ENCODE data around the gene ABL2.

The ABL2 gene

GRCh38 chr1:179091691-179092165, 137.7 kb downstream of the ABL2 start:
- H3K4me3 ChIP-seq (ENCODE audit: low read depth, low read length): no peak overlapping the region
- TF ChIP-seq MYC (IDR thresholded peaks at IDR 0.05; ENCODE audit: low read depth, low read length): no peak
- no peak for TF ChIP-seq POLR2A (IDR thresholded peaks at IDR 0.05; ENCODE audit: extremely low read depth, insufficient read length)
- TF ChIP-seq MAX (IDR thresholded peaks at IDR 0.05; ENCODE audit: low read depth, low read length): no peak
- TF ChIP-seq, protein P1, sequence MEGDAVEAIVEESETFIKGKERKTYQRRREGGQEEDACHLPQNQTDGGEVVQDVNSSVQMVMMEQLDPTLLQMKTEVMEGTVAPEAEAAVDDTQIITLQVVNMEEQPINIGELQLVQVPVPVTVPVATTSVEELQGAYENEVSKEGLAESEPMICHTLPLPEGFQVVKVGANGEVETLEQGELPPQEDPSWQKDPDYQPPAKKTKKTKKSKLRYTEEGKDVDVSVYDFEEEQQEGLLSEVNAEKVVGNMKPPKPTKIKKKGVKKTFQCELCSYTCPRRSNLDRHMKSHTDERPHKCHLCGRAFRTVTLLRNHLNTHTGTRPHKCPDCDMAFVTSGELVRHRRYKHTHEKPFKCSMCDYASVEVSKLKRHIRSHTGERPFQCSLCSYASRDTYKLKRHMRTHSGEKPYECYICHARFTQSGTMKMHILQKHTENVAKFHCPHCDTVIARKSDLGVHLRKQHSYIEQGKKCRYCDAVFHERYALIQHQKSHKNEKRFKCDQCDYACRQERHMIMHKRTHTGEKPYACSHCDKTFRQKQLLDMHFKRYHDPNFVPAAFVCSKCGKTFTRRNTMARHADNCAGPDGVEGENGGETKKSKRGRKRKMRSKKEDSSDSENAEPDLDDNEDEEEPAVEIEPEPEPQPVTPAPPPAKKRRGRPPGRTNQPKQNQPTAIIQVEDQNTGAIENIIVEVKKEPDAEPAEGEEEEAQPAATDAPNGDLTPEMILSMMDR (IDR thresholded peaks at IDR 0.05; ENCODE audit: low read depth, low read length): no peak
- DNase-seq (ENCODE audit: low read depth): peak; percentile 70

DNA sequence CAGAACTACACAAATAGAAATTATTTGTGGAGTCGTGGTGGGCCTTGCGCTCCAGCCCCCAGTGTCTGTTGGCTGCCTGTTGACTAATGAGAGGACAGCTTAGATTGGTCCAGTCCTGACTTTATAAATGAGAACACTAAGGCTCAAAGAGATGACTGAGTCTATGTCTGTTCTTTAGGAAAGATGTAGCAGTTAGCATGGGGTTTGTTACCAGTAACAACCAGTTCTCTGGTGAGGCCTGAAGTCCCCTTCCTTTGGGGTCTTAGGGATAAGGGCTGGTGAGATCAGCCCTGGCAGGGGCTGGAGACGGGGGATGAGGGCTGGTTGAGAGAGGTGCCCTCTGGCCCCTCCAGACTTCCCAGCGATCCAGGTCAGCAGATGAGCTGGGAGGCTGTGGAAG, 138.6 kb downstream of the ABL2 start:
- DNase-seq (ENCODE audit: low read depth): no peak
- H3K4me3 ChIP-seq (ENCODE audit: low read depth, low read length): no peak overlapping the region
- no peak for TF ChIP-seq POLR2A (IDR thresholded peaks at IDR 0.05; ENCODE audit: extremely low read depth, insufficient read length)
- TF ChIP-seq, protein P1 (IDR thresholded peaks at IDR 0.05; ENCODE audit: low read depth, low read length): no peak
- no peak for TF ChIP-seq MAX (IDR thresholded peaks at IDR 0.05; ENCODE audit: low read depth, low read length)
- TF ChIP-seq MYC (IDR thresholded peaks at IDR 0.05; ENCODE audit: low read depth, low read length): no peak

- no peak for TF ChIP-seq MAX (IDR thresholded peaks at IDR 0.05; ENCODE audit: low read depth, low read length)
- no peak for TF ChIP-seq POLR2A (IDR thresholded peaks at IDR 0.05; ENCODE audit: extremely low read depth, insufficient read length)
- TF ChIP-seq MYC (IDR thresholded peaks at IDR 0.05; ENCODE audit: low read depth, low read length): no peak
- TF ChIP-seq, protein P1 (IDR thresholded peaks at IDR 0.05; ENCODE audit: low read depth, low read length): no peak
- peak; percentile 21 for DNase-seq (ENCODE audit: low read depth)
- H3K4me3 ChIP-seq (ENCODE audit: low read depth, low read length): no peak overlapping the region
These were observed 139.0 kb downstream of the ABL2 start for GRCh38 chr1:179090522-179090921.

DNA sequence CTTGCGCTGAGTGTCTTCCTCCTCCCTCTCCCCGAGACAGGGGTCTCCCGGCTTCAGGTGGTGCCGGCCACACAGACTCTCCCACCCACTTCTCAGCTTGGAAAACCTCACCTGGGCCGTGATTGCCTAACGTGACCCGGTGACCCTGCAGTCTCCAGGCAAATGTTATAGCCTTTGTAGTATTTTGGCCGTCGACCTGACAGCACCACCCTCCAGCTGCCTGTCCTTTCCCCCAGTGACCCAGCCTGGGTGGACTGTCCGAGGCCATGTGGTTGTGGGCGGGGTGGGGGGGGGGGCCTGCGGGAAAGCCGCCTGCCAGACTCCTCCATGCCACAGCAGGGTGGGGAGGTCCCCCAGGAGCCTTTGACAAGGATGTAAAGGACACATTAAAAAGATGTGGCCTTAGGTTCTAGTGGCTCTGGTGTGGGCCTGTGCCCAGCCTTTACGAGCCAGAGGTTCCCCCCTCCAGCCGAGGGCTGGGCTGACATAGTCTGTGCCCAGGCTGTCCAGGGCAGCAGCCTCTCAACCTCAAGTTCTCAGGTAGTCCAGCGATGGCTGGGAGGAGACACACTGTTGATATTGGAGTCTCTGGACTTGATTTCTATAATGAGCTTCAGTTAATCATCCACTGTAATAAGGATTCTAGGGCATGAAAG, 139.5 kb downstream of the ABL2 start:
- DNase-seq (ENCODE audit: low read depth): no peak
- H3K4me3 ChIP-seq (ENCODE audit: low read depth, low read length): no peak overlapping the region
- TF ChIP-seq, protein P1 (IDR thresholded peaks at IDR 0.05; ENCODE audit: low read depth, low read length): no peak
- no peak for TF ChIP-seq MYC (IDR thresholded peaks at IDR 0.05; ENCODE audit: low read depth, low read length)

- TF ChIP-seq POLR2A (IDR thresholded peaks at IDR 0.05; ENCODE audit: extremely low read depth, insufficient read length) (no peak), MAX (IDR thresholded peaks at IDR 0.05; ENCODE audit: low read depth, low read length) (no peak), MYC (IDR thresholded peaks at IDR 0.05; ENCODE audit: low read depth, low read length) (no peak)
- TF ChIP-seq, protein P1 (IDR thresholded peaks at IDR 0.05; ENCODE audit: low read depth, low read length): no peak
- no peak overlapping the region for H3K4me3 ChIP-seq (ENCODE audit: low read depth, low read length)
- DNase-seq (ENCODE audit: low read depth): no peak
These were observed 141.8 kb downstream of the ABL2 start for GRCh38 chr1:179087665-179088064.
